ENCODE data around the gene VPS35. TPM values are rescaled to one million over a fixed set of nuclear protein-coding genes. Genes with fewer than 3 reads are reported as not detected.

VPS35 gene
- total RNA-seq, 6 donors from 2014 or later: 25.0 to 93.0 (median 63.5) TPM

DNA sequence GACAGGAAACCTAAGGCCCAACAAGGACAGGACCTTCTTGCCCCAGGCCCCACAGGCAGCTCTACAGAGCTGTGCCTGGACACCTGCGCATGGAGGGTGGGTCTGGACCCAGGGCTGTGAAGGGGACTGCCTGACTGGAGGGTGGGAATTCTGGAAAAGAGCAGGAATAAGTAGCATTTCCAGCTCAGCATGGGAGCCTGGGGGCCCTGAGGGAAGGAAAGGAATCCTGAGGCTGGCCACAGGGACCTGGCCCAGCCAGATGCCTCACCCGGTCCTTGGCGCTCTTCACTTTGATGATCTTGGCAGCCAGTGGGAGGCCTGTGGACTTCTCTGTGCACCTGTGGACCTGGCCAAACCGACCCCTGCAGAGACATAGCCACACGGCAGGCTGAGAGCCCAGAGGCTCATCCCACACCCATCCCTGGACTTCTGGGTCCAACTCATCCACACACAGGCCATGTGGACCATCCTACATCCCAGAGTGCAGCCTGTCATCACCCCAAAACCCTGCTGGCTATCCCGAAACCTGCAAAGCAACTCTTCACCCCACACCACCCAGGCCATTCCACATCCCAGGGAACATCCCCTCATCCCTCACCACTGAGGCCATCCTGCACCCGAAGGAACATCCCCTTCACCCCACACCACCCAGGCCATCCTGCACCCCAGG is 40.5 kb upstream of the VPS35 start:
- peak in 1 of 2 donors; percentile 34 for DNase-seq
- TF ChIP-seq POLR2A (IDR thresholded peaks at IDR 0.05): no peak
- TF ChIP-seq, protein P1, sequence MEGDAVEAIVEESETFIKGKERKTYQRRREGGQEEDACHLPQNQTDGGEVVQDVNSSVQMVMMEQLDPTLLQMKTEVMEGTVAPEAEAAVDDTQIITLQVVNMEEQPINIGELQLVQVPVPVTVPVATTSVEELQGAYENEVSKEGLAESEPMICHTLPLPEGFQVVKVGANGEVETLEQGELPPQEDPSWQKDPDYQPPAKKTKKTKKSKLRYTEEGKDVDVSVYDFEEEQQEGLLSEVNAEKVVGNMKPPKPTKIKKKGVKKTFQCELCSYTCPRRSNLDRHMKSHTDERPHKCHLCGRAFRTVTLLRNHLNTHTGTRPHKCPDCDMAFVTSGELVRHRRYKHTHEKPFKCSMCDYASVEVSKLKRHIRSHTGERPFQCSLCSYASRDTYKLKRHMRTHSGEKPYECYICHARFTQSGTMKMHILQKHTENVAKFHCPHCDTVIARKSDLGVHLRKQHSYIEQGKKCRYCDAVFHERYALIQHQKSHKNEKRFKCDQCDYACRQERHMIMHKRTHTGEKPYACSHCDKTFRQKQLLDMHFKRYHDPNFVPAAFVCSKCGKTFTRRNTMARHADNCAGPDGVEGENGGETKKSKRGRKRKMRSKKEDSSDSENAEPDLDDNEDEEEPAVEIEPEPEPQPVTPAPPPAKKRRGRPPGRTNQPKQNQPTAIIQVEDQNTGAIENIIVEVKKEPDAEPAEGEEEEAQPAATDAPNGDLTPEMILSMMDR (IDR thresholded peaks at IDR 0.05): no peak
- no peak for TF ChIP-seq EP300 (IDR thresholded peaks at IDR 0.05)
- no peak for TF ChIP-seq POLR2AphosphoS5 (IDR thresholded peaks at IDR 0.05)

DNA sequence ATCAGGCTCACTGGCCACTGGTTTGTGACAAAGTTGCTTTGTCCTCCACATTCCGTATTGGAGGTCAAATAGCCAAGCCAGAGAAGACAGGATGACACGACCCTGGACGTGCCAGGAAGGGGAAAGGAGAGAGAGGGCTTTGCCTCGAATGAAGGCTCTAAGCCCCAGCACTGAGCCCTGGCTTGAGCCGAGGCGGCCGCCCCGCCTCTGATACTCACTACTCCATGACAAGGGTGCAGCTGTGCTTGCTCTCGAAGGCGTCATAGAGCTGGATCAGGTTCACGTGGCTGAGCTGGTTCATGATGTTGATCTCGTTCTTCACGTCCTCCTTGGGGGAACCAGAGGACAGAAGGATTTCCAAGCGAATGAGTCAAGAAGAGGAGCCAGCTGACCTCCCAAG is 39.8 kb upstream of the VPS35 start:
- ATAC-seq (ENCODE audit: low FRiP score in 2 of 2): no peak
- Histone ChIP-seq H3K4me3 (no peak overlapping the region), H3K27ac (no peak overlapping the region), H3K4me1 (no peaks in the 10 kb centered on the region), H3K36me3 (no peaks in the 10 kb centered on the region), H3K27me3 (no peaks in the 10 kb centered on the region), H3K9me3 (no peaks in the 10 kb centered on the region)
- DNase-seq: peak in 1 of 2 donors; percentile 67
- TF ChIP-seq, protein P1 (IDR thresholded peaks at IDR 0.05): no peak
- TF ChIP-seq POLR2AphosphoS5 (IDR thresholded peaks at IDR 0.05): no peak
- no peak for TF ChIP-seq POLR2A (IDR thresholded peaks at IDR 0.05)
- no peak for TF ChIP-seq EP300 (IDR thresholded peaks at IDR 0.05)
- 84% methylated on average over 11 to 14 of the region's 14 CpGs for WGBS, 2 donors

More for the DNA sequence above, 40.5 kb upstream of the VPS35 start:
- H3K4me3 ChIP-seq: no peak overlapping the region
- H3K27me3 ChIP-seq: no peaks in the 10 kb centered on the region
- H3K27ac ChIP-seq: no peak overlapping the region
- ATAC-seq (ENCODE audit: low FRiP score in 2 of 2): no peak
- 91 to 92% methylated on average over 5 to 7 of the region's 7 CpGs for WGBS, 2 donors
- no peaks in the 10 kb centered on the region for H3K9me3 ChIP-seq
- H3K4me1 ChIP-seq: no peaks in the 10 kb centered on the region
- no peaks in the 10 kb centered on the region for H3K36me3 ChIP-seq

DNA sequence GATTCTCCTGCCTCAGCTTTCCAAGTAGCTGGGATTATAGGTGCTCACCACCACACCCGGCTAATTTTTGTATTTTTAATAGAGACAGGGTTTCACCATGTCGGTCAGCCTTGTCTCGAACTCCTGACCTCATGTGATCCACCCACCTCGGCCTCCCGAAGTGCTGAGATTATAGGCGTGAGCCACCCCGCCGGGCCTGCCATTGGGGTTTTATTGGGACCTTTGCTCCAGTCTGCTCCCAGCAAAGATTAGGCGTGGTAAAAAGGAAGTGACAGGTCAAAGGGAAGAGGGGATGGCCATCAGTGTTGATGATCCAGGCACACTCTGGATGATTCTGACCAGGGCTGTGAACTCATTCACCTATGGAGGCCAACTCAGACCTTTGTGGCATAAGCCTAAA is 38.7 kb upstream of the VPS35 start:
- WGBS, 2 donors: 91 to 95% methylated on average over 9 of the region's 9 CpGs
- Histone ChIP-seq H3K27me3 (no peaks in the 10 kb centered on the region), H3K4me3 (no peak overlapping the region), H3K9me3 (no peaks in the 10 kb centered on the region), H3K36me3 (no peaks in the 10 kb centered on the region), H3K27ac (no peak overlapping the region), H3K4me1 (no peaks in the 10 kb centered on the region)
- ATAC-seq (ENCODE audit: low FRiP score in 2 of 2) (no peak), DNase-seq (no peak)
- no peak for TF ChIP-seq EP300 (IDR thresholded peaks at IDR 0.05)
- TF ChIP-seq, protein P1 (IDR thresholded peaks at IDR 0.05): no peak
- TF ChIP-seq POLR2A (IDR thresholded peaks at IDR 0.05): no peak
- TF ChIP-seq POLR2AphosphoS5 (IDR thresholded peaks at IDR 0.05): no peak

DNA sequence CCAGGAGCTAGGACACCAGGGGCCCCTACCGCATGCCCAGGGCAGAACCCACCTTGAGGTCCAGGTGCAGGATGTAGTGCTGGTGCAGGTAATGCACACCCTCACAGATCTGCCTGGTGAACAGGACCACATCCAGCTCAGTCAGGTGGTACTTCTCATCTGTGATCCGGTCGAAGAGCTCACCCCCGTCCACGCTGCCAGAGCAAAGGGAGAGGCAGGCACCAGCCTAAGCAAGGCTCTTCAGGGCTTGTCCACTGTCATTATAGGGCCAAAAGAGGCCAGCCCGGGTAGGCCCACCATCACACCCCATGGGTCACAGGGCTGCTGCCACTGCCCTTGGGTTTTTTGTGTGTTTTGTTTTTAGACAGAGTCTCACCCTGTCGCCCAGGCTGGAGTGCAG is 38.2 kb upstream of the VPS35 start:
- DNase-seq (no peak), ATAC-seq (ENCODE audit: low FRiP score in 2 of 2) (no peak)
- TF ChIP-seq POLR2AphosphoS5 (IDR thresholded peaks at IDR 0.05): no peak
- no peak for TF ChIP-seq POLR2A (IDR thresholded peaks at IDR 0.05)
- TF ChIP-seq, protein P1 (IDR thresholded peaks at IDR 0.05): no peak
- no peak for TF ChIP-seq EP300 (IDR thresholded peaks at IDR 0.05)
- no peaks in the 10 kb centered on the region for H3K27me3 ChIP-seq
- no peaks in the 10 kb centered on the region for H3K4me1 ChIP-seq
- H3K36me3 ChIP-seq: no peaks in the 10 kb centered on the region
- H3K4me3 ChIP-seq: no peak overlapping the region
- no peaks in the 10 kb centered on the region for H3K9me3 ChIP-seq
- WGBS, 2 donors: 94 to 95% methylated on average over 3 to 6 of the region's 7 CpGs
- no peak overlapping the region for H3K27ac ChIP-seq

DNA sequence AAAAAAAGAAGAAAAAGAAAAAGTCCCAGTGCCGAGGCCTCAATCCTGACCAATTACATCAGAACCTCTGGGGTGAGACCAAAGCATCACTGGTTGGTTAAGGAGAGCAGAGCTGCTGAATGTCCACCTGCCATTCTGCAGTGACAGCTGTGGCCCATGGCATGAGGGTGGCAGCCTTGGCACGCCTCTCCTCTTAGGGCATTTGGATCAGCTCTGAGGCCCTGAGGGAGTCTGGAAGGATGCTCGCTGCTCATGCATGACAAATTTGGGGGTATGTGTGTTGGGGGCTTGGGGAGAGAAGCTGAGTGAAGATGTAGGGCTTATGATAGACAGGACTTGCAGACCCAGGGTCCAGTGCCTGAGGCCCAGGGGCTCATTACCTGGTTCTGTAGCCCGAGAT is 32.9 kb upstream of the VPS35 start:
- H3K36me3 ChIP-seq: no peaks in the 10 kb centered on the region
- no peak for TF ChIP-seq POLR2AphosphoS5 (IDR thresholded peaks at IDR 0.05)
- TF ChIP-seq EP300 (IDR thresholded peaks at IDR 0.05): no peak
- no peak for TF ChIP-seq POLR2A (IDR thresholded peaks at IDR 0.05)
- TF ChIP-seq, protein P1 (IDR thresholded peaks at IDR 0.05): no peak
- H3K27ac ChIP-seq: no peak overlapping the region
- no peaks in the 10 kb centered on the region for H3K9me3 ChIP-seq
- ATAC-seq (ENCODE audit: low FRiP score in 2 of 2): no peak
- no peaks in the 10 kb centered on the region for H3K27me3 ChIP-seq
- DNase-seq: no peak
- no peak overlapping the region for H3K4me3 ChIP-seq
- H3K4me1 ChIP-seq: no peaks in the 10 kb centered on the region
- 74 to 88% methylated on average over 4 of the region's 4 CpGs for WGBS, 2 donors

Measured in upper lobe of left lung (tissue), 6 donors.